Measurements from ENCODE around the gene NAT8L. TPM values are rescaled to one million over a fixed set of nuclear protein-coding genes. Genes with fewer than 3 reads are reported as not detected.

The NAT8L gene
- total RNA-seq, 2 donors from 2014 or later: 0.19 to 0.52 TPM

DNA sequence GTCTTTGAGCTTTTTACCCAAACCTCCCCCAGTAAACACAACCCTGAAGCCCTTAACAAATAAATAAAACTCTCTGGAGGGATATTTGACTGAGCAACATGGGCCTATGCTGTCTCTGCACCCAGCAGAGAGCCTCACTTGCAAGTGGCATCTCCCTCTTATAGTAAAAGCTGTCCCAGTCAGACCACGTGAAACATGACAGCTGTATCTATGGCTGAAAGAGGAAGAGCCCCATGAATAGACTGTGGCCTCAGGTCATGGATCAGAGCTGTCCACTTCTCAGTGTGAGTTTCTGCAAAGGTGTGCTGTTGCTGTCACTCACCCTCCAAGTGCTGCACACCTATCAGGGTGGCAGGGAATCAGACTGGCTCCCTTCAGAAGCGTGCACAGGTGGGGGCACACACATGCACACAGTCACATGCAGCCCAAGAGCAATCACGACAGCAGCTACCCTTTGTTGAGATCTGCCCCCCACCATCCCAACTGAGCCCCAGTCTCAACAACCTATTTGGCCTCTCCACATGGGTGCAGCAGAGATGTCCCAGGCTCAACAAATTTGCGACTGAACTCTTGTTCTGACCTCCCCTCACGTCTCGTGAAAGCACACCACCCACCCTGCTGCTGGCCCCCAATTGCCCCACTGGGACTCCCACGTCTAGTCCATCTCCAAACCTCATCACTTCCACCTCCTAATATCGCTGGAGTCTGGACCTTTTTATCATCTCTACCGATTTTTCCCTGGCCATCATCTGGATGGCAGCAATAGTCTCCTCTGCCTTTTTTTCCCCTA, 45.6 kb downstream of the NAT8L start:
- no peak for DNase-seq (ENCODE audit: low spot score)
- intact Hi-C loops (cut with DNase I): no loop called here

GRCh38 chr4:2105559-2105958, 46.4 kb downstream of the NAT8L start:
- DNase-seq (ENCODE audit: low spot score): no peak
- intact Hi-C loops (cut with DNase I): no loop called here

- intact Hi-C loops (cut with DNase I): no loop called here
- no peak for DNase-seq (ENCODE audit: low spot score)
These were observed 57.7 kb downstream of the NAT8L start for GRCh38 chr4:2116687-2117400.

Other genes with a start within 250 kb of the NAT8L start
- gene LETM1, start 203.2 kb upstream of the NAT8L start, total RNA-seq: 10 to 100 TPM; 22.0 to 25.7 TPM
- gene NSD2, start 187.9 kb upstream of the NAT8L start, total RNA-seq: 10 to 100 TPM; 33.5 to 45.4 TPM
- 10 to 100 TPM; 16.2 to 17.3 TPM for gene NELFA, start 50.4 kb upstream of the NAT8L start, total RNA-seq
- gene HAUS3, start 182.8 kb downstream of the NAT8L start, total RNA-seq: 10 to 100 TPM in 1 of 2 donors, 1 to 10 TPM in 1; 9.6 to 11.8 TPM
- 1 to 10 TPM; 2.0 to 3.5 TPM for gene POLN, start 182.8 kb downstream of the NAT8L start, total RNA-seq
- 10 to 100 TPM; 43.6 to 43.7 TPM for gene MXD4, start 202.8 kb downstream of the NAT8L start, total RNA-seq

All from posterior vena cava (tissue), 2 donors.